ENCODE results near the gene KAZN.

KAZN gene

DNA sequence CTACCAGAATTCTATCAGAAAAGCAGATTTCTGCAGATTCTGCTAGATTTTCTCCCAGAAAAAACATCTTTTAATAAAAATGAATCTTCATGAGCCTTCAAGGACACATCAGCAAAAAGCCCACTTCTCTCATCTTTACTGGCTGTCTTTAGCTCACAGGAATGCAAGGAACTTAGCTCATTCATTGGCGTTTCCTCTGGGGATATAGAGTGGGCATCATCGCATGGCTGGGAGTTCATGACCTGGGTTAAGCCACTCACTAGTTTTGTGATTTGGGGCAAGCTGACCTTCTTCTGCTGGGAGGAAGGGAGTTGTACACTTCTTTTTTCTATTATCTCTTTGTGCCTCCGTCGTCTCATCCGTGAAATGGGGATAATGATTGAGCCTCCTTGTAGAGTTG lies 149.7 kb downstream of the KAZN start:
- no peak for DNase-seq

DNA sequence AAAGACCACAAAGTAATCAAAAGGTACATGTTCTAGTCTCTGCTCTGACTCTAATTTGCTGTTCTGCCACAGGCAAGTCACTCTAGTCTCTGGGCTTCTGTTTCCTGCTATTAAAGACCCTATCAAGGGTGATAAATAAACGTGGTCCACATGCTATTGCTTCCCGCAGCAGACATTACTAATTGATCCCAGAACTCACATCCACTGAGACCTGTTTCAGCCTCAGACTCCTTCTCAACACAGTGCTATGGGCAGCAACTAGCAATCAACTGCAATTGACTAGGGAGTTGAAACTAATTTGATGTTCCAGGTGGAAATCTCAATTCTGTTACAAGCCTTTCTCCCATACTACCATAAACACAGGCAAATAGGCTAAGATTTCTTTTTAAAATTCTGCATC lies 150.5 kb downstream of the KAZN start:
- DNase-seq = no peak

DNA sequence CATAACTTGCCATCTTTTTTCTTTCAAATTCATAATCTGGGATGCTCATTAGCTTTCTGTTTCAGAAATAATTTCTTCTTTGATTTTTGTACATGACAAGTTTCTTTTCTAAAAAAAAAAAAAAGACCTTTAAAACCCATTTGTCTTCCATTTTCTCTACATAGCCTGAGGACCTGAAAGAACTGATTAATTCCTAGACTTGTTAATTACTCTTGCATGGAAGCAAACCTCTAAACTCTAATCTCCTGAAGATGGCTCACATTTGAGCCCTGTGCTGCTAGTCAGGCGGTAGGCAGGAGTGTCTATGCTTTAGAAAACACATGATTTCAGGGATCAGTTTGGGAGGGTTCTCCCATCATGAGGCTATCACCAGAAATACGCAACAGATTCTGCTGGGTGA lies 152.0 kb downstream of the KAZN start:
- no peak for DNase-seq

DNA sequence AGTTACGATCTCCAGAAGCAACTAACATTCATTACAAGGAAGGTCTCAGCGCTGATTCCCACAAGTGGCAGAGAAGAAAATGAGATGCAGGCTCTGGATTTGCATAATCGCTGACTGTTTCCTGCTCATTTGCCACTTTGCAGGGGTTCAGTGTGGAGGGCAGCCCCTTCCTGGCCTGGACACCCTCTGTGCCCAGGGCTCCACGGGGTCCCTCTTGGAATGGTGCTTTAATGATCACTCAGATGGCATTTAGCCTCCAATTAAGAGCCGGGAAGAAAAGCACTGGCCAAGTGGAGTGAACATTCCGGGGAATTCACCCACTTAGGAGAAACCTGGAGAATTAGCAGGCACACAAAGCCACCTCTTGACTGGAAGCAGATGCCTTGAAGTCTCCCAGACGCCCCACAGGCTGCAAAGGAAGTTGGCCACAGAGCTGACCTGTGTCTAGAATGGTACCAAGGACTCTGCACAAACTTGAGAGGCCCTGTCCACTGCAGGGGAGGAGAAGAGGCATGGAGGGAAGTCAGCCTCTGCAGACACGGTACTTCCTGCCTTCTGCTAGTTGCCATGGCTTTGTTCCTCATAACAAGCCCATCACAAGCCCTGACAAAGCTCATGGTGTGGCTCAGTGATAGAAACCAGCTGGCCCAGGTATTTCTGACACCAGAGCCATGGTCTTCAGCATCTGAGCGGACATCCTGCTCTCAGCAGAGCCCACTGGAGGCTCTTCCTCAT lies 157.2 kb downstream of the KAZN start:
- DNase-seq = no peak

DNA sequence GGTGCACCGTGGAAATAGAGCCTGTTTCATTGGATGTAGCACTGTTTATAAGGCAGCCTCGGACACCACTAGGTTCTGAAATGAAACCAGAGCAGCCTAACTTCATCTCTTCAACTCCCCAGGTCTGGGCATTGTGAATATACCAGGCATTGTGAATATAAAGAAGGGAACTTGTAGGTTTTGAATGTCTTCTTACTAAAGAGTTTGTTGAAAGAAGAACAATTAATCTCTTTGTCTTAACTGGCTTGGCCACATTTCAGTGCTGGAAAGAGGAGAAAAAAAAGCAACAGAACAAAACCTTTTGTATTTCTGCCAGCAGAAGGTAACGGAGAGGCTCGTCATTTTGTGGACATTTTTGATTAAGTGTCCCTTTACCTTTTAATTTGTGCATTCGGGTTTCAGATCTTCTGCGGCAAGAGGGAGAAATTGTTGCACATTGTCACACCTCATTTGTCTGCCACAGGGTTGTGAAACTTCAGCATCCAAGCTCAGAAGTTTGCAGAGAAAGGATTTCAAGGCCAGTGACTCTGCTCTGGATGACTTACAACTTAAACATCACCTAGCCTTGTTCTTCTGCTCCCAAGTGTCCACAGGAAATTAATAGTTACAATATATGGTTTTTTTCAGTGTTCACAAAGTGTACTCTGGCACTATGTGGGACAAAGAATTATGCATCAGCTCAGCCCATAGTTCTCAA lies 158.3 kb downstream of the KAZN start:
- DNase-seq = no peak

DNA sequence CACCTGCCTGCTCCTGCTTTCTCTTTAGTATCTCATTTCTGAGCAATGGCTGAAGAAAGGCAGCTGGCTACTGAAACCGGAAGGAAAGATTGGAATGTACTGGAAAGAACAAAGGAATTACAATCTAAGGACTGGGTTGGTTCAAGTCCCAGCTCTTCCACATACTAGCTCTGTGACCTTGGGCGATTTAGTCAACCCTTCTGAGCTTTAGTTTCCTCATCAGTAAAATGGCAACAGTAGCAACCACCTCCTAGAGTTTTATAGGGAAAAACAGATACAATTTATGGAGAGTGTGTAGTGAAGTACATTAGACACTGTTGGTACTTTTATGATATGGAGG lies 158.8 kb downstream of the KAZN start:
- DNase-seq = no peak

DNA sequence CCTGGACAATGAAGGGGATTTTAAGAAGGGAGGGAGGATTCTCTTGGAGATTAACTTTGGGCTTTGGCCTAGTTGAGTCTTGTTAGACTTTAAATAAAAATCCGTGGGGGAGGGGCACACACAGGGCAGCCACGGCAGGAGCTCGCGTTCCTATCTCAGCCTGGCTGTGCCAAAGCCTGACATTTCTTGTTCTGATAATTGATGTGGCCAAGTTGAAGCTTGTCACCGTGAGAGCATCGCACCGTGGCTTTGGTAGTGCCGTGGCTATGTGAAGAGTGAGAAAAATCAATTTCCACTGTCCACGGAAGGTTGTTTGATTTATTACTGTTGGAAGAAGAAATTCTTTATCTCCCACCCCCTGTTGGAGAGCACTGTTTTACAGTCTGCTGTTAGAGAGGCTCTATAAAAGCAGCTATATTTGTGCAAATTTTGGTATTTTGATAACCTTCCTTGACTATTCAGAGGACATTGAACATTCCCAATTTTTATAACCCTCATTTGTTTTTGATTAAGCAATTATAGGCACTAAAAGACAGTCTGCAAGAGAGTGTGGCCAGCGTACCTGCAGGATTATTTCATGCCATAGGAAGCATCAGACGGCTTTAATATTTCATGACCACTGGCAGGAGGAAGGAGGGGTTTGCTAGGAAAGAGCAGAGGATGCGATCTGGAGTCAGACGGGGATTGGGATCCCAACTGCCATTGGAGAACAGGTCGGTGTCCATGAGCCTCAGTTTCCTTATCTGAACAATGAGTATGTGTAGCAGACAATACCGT lies 160.7 kb downstream of the KAZN start:
- DNase-seq = no peak

DNA sequence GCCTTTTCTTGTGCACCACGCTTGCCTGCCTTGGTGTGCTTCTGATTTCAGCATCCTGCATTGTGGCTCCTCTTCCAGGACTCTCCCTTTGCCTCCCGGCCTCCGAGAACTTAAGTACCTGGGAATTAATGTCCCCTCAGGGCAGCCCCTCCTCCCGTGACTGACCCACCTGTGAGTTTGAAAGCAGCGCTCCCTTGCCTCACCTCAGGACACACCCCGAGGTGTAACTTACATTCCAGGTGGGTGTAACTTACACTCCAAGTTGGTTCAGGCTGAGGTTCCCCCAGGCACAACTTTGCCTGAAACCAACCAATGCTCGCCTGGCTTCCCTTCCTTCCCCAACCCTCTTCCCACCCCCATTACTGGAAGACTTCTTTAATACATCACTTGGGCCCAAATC lies 161.4 kb downstream of the KAZN start:
- DNase-seq = no peak

DNA sequence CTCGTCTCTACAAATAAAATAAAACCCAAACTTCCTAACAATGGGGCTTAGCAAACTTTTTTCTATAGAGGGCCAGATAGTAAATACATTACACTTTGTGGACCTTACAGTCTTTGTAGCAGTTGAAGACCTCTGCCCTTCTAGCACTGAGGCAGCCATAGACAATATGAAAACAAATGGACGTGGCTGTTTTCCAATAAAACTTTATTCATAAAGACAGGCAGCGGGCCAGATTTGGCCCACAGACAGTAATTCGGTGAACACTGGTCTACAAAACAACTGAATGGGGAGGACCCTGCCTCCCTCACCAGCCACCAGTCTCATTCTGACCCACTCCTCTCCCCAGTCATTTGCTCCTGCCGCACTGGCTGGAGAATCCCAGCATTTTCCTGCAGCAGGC lies 162.3 kb downstream of the KAZN start:
- DNase-seq = no peak

DNA sequence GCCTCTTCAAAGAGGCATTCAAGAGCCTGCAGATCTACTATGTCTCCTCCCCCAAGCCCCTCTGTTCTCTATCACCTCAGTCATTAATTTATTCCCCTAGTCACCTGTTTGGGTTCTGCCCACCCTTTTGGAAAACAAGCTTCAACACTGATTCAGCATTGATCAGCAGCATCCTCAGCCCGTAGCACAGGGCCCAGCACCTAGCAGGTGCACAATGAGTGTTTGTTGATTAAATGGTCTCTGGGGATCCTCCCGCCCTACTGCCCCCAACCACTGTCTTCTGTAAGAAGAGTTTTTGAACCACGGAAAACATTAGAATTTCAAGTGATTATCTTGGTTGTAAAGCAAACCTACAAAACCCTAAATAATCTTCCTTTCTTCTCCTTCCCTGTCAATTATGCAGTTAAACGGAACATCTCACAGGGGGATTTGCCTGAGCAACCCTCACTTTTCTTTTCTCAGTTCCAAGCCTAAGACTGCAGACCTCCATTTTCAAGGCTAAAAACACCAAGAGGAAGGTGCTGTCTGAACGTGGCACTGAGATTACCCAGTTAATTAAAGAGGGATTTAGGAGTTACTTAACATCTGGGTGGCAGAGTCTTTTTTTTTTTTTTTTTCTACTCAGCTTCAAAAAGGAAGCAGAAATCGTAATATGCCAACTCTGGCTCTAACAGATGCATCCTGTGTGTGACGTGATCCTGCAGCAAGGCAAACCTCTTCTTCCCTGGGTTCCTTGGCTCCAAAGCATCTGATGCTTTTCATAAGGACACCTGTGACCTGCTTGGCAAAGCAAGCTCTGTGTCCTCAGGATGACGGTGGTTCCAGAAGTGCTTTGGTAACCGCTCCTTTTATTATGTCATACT lies 163.0 kb downstream of the KAZN start:
- no peak for DNase-seq

DNA sequence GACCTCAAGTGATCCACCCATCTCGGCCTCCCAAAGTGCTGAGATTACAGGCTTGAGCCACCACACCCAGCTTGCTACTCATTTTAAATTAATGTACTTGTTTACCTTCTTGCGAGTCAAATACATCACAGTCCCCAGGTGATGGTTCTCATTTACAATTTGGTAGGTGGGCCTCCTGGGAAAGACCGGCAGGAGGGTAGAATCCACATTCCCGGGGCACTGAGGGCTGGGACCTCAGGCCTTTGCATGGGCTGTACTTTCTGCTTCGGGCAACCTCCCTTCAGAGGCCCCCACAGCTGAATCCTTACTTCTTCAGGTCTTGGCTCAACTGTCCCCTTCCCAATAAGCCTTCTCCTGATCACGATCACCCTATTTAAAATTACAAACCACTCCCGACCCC lies 165.5 kb downstream of the KAZN start:
- no peak for DNase-seq

DNA sequence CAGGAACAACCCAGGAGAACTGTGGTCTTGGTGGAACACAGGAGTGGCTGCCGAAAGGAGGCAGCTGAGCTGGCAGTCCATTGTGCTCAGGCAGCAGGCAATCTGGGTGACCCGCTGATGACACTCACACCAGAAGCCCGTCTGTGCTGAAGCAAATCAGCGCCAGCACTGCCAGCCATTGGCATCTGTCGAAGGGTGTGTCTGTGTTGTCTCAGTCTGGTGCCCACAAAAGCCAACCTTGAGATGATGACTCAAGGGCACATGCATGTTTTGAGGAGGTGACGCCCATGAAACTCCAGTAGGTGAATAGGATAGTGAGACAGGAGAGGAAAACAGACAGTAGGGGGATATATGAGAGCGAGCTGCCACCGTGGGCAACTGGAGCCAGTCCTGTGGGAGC lies 167.3 kb downstream of the KAZN start:
- DNase-seq = peak; percentile 69

DNA sequence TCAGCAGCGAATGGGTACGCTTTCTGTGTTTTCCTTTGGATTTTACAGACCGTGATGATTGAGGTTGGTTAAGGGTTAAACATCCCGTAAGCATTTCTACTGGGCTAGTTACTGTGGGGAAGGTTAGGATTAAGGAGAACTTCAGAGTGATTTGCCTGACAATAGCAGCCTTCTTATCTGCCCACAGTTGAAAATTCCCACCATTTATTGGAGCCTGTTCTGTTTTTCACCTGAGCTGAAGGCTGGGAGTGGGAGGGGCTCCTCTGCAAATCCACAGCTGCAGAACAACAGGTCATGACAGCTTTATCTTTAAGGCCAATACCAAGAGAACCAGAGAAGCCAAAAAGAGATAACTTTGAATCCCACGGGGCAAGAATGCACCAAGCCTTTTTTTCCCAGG lies 168.6 kb downstream of the KAZN start:
- DNase-seq = no peak

DNA sequence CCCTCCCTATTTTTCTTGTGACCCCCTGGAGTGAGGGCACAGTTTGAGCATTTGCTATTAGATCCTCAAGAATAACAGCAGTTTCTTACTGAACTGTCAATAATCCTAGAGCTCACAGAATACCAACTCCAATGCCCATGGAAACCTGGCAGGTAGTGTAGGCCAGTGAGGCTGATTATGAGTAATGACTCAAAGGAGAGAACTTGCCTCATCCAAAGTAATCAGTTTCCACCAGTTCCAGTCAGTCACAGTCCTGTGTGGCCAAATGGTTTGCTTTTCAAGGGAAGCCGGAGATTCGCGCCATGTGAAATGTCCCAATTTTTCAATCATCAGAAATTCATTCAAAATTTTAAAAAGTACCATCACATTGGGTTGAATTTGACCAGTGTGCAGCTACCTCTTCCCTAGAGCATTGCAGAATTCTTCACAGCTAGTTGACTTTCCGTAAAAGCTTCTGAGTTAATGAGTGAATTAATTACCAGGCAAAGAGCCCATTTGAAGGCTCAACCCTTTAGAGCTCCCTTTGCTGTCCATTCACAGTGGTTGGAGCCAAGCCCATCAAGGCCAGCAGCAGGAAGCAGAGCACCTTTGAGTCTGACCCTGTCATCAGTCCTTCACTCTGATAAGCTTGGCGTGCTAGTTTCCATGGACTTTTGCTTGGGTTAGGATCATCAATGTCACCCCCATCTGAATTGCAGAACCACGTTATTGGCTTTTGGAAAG lies 170.3 kb downstream of the KAZN start:
- no peak for DNase-seq

DNA sequence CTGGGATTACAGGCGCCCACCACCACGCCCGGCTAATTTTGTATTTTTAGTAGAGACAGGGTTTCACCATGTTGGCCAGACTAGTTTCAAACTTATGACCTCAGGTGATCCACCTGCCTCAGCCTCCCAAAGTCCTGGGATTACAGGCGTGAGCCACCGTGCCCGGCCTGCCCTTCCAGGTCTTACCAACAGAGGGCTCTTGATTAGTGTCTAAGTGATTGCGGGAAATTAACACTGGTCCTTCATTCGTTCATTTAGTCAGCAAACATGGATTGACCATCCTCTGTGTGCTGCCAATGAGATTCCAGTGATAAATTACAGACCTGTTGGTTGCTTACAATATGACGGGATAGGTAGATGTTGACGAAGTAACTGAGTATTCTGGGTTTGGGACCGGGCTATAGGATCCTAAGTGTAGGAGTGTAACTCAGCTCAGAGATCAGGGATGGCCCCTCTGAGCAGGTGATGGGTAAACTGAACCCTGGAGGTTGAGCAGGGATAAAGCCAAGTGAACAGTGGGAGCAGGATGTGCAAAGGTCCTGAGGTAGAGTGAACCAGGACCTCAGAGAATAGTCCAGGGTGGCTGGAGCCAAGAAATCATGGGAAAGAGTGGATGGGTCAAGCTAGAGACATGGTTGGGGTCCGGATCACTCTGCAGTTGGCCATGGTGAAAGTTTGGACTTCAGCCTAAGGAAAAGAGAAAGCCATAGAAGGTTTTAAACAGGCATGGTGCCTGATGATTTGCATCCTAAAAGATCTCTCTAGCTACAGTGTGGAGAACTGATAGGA lies 171.2 kb downstream of the KAZN start:
- DNase-seq = no peak

DNA sequence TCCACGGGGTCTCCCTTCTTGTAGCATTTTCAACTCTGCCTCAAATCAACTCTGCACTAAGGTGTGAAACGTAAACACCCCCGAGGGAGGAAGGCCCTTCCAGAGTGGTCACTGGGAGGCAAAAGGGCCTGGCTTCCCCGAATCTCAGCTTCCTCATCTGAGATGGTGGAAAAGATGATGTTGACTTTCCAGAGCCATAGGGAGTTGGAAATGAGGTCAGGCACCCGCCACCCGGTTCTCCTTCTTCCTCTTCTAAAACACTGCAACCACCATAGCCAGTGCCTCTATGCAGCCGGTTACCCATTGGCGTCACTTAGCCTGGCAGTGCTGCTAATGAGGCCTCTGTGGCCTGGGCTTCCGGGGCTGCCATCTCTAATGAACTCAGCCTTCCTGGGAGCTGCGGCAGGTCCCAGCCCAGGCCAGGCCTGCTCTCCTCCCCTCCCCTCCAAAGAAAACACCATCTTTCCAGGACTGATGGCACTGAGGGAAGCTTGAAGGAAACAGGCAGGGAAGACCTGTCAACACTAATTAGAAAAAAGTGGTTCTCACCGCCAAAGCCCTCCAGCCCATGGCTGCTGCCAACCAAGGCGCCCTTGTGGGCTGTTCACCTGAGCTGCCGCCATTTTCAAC lies 175.0 kb downstream of the KAZN start:
- no peak for DNase-seq

DNA sequence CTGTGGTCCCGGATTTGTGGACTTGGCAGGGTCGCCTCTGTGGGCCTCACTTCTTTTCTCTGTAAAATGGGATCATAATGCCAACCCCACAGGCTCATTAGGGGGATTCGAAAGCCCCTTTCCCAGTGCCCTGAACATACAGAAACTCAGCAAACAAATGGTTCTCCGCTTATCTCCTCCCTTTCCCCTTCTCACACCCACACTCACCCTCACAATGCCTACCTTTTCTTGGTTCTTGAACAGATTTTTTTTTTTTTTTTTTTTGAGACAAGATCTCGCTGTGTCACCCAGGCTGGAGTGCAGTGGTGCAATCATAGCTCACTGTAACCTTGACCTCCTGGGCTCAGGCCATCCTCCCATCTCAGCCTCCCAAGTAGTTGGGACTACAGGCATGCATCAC lies 175.7 kb downstream of the KAZN start:
- no peak for DNase-seq

DNA sequence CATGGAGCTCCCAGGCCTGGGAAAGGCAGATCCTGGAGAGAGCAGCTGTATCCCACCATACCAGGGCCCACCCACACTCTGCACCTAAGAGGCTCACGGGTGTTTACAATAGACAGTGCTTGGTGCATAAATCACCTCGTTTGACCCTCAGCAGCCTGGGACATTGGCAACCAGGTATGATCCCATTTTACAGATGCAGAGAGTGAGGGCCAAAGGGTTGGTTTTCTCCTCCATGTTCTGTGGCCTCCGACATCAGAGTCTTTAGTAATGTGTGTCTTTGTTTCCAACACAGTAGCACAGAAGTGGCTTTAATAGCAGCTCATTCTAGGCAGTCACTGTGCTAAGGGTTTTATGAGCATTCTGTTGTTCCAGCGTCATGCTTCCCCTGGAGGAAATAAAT lies 176.5 kb downstream of the KAZN start:
- DNase-seq = no peak

DNA sequence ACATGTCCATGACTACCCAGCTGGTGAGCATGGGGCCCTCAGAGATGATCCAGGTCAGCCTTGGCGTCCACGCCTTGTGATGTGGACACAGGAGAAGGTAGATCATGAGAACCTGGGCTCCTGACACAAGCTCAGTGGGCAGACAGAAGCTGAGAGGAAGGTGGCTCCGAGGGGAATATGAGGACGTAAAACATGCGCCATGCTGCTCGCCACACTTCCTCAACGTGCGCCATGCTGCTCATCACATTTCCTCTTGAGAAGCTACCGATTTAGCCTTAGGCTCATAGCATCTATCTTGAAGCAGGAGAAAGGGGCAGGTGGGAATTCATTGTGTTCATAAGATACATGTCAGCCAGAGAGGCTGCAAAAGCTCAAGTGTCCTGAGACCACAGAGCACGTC lies 176.9 kb downstream of the KAZN start:
- DNase-seq = no peak

DNA sequence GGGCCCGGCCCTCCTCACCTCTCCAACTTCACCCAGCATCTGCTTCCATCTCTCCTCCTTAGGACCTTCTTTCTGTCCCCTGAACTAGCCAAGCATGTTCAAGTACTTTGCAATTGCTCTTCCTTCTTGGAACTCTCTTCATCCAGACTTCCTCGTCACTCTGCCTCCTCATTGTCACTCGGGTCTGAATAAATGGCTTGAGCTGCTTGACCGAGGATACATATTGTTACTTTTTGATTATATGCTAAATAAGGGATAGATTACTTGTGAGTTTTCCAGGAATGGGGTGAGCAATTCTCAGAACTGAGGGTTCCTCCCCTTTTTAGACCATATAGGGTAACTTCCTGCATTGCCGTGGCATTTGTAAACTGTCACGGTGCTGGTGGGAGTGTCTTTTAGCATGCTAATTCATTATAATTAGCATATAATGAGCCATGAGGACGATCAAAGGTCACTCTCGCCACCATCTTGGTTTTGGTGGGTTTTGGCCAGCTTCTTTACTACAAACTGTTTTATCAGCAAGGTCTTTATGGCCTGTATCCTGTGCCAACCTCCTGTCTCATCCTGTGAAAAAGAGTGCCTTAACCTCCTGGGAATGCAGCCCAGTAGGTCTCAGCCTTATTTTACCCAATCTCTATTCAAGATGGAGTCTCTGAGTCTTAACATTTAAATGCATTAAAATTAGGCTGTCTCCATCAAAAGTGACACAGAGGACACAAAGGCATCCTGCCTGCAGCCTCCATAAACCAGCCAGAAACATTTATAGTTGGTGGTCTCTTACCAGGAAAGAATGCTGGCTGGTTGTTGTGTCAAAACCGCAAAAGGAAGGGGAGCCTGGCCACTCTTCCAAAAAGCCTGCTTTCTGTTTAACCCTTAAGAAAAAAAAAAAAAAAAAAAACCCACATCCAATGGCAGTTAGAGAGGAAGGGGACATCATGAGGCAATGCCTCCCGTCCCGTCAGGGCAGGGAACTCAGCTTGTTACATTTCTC lies 179.3 kb downstream of the KAZN start:
- DNase-seq = no peak
